NCI-H146 treated with DMSO at 0.1 percent for 48 hours (cell line): ENCODE data around the gene ZNF564.
"Not testable (repeated sequence)": the region's sequence is repeated elsewhere in the genome, so short reads cannot be mapped to it uniquely, and the experiment has no call there.

Source experiments
- DNase-seq: peaks from one replicate; lab custom pipeline; 2025; ENCODE audit not compliant: unreplicated experiment; lab: John Stamatoyannopoulos, UW

ZNF564 gene

GRCh38 chr19:12513531-12514061 lies 37.7 kb downstream of the ZNF564 start:
- no peak for DNase-seq

- no peak for DNase-seq
Measured at GRCh38 chr19:12497032-12497431, 54.2 kb downstream of the ZNF564 start.

DNA sequence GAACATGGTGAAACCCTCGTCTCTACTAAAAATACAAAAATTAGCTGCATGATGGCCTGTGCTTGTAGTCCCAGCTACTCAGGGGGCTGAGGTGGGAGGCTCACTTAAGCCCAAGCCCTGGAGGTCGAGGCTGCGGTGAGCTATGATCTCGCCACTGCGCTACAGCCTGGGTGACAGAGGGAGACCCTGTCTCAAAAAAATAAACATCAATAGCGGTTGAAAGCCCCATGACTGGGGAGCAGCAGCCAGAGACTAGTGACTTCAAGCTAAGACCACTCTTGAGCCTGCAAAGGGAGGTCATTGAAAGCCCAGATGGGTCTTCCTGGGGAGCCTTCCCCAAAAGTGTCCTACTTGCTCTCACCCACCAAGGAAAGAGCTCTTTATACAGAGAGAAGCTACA lies 54.8 kb downstream of the ZNF564 start:
- no peak for DNase-seq

DNA sequence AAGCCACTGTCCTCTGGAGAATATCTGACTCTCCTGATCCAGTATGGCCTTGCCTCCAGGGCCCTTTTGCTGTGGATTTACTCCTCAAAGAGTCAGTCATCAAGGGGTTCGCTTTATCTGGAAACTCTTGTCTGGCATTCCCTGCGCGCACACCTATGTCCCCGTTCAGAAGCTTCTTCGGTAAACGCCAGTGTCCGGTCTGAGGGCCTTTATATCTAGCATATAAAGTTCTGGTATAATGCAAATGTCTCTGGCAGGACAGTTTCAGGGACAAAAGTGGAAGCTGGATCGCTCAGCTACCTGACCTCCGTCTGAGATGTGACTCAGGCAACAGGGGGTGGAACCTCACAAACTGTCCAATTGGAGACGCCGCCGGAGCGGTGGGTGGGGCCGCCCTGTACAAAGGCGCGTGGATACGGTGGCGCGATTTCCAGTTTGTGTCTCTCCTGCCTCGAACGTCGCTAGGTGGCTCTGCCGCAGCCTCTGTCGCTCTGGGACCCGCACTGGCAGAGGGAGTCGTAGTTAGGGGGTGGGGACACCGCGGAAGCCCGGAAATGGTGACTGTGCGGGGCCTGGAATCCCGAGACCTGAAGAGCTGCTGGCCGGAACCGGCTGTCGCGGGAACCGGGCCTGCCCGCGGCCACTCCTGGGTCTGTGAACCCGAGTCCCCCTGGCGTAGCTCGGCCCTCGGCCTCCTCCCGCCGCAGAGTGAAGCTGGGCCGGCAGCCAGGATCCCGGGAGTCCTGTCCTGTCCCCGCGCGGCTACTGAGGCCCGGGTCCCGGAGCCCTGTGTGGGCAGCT lies 56.1 kb downstream of the ZNF564 start:
- peak; percentile 99 for DNase-seq

DNA sequence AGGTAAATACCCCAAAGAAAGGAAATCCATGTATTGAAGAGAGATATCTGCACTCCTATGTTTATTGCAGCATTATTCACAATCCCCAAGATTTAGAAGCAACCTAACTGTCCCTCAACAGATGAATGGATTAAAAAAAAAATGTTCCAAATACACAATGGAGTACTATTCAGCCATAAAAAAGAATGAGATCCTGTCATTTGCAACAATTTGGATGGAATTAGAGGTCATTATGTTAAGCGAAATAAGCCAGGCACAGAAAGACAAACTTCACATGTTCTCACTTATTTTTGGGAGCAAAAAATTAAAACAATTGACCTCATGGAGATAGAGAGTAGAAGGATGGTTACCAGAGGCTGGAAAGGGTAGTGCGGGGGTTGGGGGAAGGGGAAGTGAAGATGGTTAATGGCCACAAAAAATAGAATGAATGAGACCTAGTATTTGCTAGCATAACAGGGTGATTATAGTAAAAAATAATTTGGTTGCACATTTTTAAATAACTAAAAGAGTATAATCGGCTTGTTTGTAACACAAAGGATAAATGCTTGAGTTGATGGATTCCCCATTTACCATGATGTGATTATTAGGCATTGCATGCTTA lies 56.9 kb downstream of the ZNF564 start:
- DNase-seq, result no peak

GRCh38 chr19:12486265-12486783 lies 65.0 kb downstream of the ZNF564 start:
- not testable (repeated sequence) for DNase-seq

- DNase-seq, result no peak
Measured at GRCh38 chr19:12485571-12485970, 65.7 kb downstream of the ZNF564 start.

DNA sequence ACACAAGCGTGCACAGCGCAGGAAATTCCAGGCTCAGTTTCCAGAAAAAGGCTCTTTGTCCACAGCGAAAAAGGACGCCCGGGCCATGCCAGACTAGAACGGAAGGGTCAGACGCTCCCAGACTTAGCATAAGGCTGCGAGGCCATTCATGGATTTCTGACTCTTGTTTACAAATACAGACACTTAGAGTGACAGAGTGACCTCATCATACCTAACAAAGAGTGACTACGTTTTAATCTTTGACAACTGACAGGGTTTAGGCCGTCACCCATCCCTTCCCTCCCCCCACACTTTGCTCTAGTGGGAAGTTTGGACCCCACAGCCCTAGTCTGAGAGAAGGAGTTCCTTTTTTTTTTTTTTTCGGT lies 66.2 kb downstream of the ZNF564 start:
- peak; percentile 75 for DNase-seq

GRCh38 chr19:12484371-12485051 lies 66.8 kb downstream of the ZNF564 start, which contains the start of gene ZNF709:
ZNF709 (minus strand) TSS chr19:12484816; CDS start chr19:12484657, 159 bp downstream.
- DNase-seq, result peak; percentile 93

DNA sequence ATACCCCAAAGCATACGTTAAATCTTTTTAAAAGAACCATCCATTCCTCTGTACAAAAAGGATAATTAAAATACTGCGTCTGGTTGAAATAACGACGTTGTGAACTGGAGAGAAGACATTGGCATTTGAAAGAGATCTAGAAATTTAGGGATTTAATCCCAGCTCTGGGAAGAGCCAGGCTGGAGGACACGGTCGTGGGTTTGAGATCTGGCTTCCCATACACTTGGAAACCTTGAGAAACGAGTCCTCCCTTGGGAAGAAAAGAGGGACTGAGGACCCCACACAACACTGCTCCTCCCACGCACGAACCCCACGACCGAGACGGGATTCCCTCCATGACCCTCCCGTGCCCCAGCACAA lies 67.3 kb downstream of the ZNF564 start:
- no peak for DNase-seq

DNA sequence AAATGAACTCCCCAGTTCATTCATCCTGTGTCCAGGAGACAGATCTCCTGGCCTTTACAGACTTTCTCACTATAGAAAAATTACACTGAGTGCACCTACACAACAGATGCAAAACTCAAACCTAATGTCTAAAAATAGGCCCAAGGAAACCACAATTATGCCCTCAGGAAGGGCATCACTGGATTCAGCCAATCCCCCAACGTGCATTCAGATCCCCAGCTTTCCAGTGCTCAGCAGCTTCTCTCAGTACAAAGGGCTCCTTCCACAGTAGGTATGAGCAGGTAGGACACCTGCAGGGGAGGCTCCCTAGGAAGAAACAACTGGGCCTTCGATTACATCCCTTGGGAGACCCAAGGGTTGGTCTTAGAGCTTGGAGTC lies 68.8 kb downstream of the ZNF564 start:
- no peak for DNase-seq

DNA sequence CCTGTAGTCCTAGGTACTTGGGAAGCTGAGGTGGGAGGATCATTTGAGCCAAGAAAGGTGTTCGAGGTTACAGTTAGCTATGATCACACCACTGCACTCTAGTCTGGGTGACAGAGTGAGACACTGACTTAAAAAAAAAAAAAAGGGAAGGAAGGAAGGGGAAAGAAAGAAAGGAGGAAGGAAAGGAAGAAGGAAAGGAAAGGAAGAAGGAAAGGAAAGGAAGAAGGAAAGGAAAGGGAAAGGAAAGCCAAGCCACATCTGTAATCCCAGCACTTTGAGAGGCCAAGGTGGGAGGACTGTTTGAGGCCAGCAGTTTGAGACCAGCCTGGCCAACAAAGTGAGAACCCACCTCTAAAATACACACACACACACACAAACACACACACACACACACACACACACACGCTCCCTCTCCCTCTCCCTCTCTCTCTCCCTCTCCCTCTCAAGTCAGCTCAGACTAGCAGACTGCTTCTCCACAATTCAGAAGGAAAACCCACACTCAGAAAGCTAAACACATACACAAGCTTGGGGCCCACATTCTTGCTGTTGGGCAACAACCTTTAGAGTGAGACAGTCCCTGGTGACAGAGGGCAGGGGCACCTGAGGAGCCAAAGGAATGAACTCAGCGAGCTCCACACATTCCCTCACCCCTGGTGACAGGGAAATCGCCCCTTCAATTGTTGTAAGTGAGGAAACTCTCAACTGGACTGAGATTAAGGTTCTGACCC lies 69.3 kb downstream of the ZNF564 start:
- DNase-seq, result no peak

- peak; percentile 33 for DNase-seq
Measured at GRCh38 chr19:12478234-12478941, 72.9 kb downstream of the ZNF564 start.
